Effector CD8-positive, alpha-beta T cell (primary cell): ENCODE results near the gene CBX8.

Experiments used
- DNase-seq: peaks from one replicate; lab custom pipeline; 2025; lab: John Stamatoyannopoulos, UW

Gene CBX8

GRCh38 chr17:79750650-79751545 lies 46.0 kb downstream of the CBX8 start:
- no peak for DNase-seq

- DNase-seq = no peak
Observed at GRCh38 chr17:79749958-79750357, 46.9 kb downstream of the CBX8 start.

- no peak for DNase-seq
Observed at GRCh38 chr17:79749156-79749815, 47.6 kb downstream of the CBX8 start.

- no peak for DNase-seq
Observed at GRCh38 chr17:79748295-79749099, 48.4 kb downstream of the CBX8 start.

GRCh38 chr17:79747508-79748294 lies 49.2 kb downstream of the CBX8 start:
- no peak for DNase-seq

- no peak for DNase-seq
Observed at GRCh38 chr17:79746889-79747507, 49.9 kb downstream of the CBX8 start.

- no peak for DNase-seq
Observed at GRCh38 chr17:79745641-79746105, 51.2 kb downstream of the CBX8 start.

- no peak for DNase-seq
Observed at GRCh38 chr17:79743614-79744013, 53.3 kb downstream of the CBX8 start.

GRCh38 chr17:79742951-79743476 lies 53.9 kb downstream of the CBX8 start:
- no peak for DNase-seq

- no peak for DNase-seq
Observed at GRCh38 chr17:79742589-79742918, 54.3 kb downstream of the CBX8 start.
